Measurements from ENCODE around the gene DNAH8.

The DNAH8 gene

GRCh38 chr6:39026175-39026574 is 311.1 kb downstream of the DNAH8 start:
- DNase-seq: no peak

GRCh38 chr6:39029156-39030011 is 314.3 kb downstream of the DNAH8 start:
- DNase-seq: no peak

- no peak for DNase-seq
Observed at GRCh38 chr6:39035681-39036080, 320.6 kb downstream of the DNAH8 start.

- DNase-seq: no peak
Observed at GRCh38 chr6:39037082-39037508, 322.0 kb downstream of the DNAH8 start.

- DNase-seq: no peak
Observed at GRCh38 chr6:39037707-39038106, 322.6 kb downstream of the DNAH8 start.

GRCh38 chr6:39040080-39040673 is 325.1 kb downstream of the DNAH8 start:
- no peak for DNase-seq

- no peak for DNase-seq
Observed at GRCh38 chr6:39041072-39041471, 326.0 kb downstream of the DNAH8 start.

GRCh38 chr6:39043776-39044175 is 328.7 kb downstream of the DNAH8 start:
- DNase-seq: no peak

- DNase-seq: no peak
Observed at GRCh38 chr6:39044181-39044580, 329.1 kb downstream of the DNAH8 start.

GRCh38 chr6:39047434-39048327 is 332.6 kb downstream of the DNAH8 start:
- no peak for DNase-seq

- DNase-seq: no peak
Observed at GRCh38 chr6:39048481-39049399, 333.6 kb downstream of the DNAH8 start, which contains the start of gene GLP1R. GLP1R (plus strand) TSS chr6:39048781; CDS start chr6:39048841, 60 bp downstream.

- no peak for DNase-seq
Observed at GRCh38 chr6:39049575-39050283, 334.6 kb downstream of the DNAH8 start.

- DNase-seq: no peak
Observed at GRCh38 chr6:39050453-39051112, 335.5 kb downstream of the DNAH8 start.

- DNase-seq: no peak
Observed at GRCh38 chr6:39051399-39052122, 336.4 kb downstream of the DNAH8 start.

GRCh38 chr6:39053016-39053624 is 338.0 kb downstream of the DNAH8 start:
- no peak for DNase-seq

GRCh38 chr6:39053854-39054576 is 338.9 kb downstream of the DNAH8 start:
- no peak for DNase-seq

- DNase-seq: no peak
Observed at GRCh38 chr6:39054577-39055142, 339.5 kb downstream of the DNAH8 start.

- DNase-seq: no peak
Observed at GRCh38 chr6:39055661-39056060, 340.6 kb downstream of the DNAH8 start.

- no peak for DNase-seq
Observed at GRCh38 chr6:39056191-39056590, 341.1 kb downstream of the DNAH8 start.
